ENCODE measurements around the gene NPY5R.

The NPY5R gene

DNA sequence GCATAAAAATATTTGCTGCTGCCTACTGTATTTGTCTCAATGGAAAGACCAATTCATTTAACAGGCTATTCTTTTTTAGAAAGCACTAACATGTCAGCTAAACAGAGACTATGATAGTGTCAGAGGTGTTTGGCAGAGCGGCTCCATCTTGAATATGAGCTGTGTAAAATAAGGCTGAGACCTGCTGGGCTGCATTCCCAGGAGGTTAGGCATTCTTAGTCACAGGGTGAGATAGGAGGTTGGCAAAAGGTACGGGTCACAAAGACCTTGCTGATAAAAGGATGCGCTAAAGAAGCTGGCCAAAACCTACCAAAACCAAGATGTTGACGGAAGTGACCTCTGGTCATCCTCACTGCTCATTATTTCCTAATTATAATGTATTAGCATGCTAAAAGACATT is 41.8 kb downstream of the NPY5R start:
- no peak for FAIRE-seq

- FAIRE-seq = no peak
These were observed 48.1 kb downstream of the NPY5R start for GRCh38 chr4:163391756-163392155.

GRCh38 chr4:163392328-163392727 is 48.6 kb downstream of the NPY5R start:
- no peak for FAIRE-seq

GRCh38 chr4:163393471-163393870 is 49.8 kb downstream of the NPY5R start:
- no peak for FAIRE-seq

DNA sequence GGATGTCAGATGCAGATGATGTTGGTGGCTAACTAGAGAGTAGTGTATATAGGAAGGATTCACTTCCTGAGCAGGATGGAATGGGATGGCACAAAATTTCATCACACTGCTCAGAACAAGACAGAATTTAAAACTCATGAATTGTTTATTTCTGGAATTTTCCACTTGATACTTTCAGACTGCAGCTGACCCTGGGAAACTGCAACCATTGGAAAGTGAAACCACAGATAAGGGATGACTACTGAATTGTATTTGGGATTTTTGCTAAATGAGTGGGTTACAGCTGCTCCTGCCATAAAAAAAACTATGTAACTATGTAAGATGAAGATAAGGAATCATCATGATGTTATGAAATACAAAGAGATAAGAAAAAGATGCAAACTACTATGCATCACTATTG is 51.4 kb downstream of the NPY5R start:
- no peak for FAIRE-seq

- no peak for FAIRE-seq
These were observed 52.1 kb downstream of the NPY5R start for GRCh38 chr4:163395758-163396157.

- no peak for FAIRE-seq
These were observed 54.5 kb downstream of the NPY5R start for GRCh38 chr4:163398238-163398637.

DNA sequence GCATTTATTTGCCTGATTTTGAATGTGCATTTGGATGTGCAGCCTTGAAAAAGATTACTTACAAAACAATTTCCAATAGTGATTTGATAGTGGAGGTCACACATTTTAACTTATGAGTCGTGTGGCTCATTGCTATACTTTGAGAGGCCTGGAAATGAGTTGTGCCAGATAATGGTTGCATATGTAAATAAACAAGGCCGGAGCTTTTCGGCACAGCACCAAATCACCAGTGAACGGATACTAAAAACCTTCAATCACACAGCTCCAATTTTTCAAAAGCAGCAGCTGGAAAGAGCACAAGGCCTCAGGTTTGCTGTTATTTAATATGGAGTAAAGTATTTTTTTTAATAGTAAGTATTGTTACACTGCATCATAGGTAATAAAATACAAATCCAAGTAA is 57.2 kb downstream of the NPY5R start:
- no peak for FAIRE-seq

All from islet of Langerhans (tissue), 1 donor.